GM10847 (cell line): Measurements from ENCODE around the gene ZNF561.

Source experiments
- POLR2A ChIP-seq: IDR thresholded peaks from 2 replicates; pipeline ENCODE4 v1.6.1; 2011; ENCODE audit not compliant: insufficient read length; ENCODE audit errors: extremely low read depth

The ZNF561 gene

DNA sequence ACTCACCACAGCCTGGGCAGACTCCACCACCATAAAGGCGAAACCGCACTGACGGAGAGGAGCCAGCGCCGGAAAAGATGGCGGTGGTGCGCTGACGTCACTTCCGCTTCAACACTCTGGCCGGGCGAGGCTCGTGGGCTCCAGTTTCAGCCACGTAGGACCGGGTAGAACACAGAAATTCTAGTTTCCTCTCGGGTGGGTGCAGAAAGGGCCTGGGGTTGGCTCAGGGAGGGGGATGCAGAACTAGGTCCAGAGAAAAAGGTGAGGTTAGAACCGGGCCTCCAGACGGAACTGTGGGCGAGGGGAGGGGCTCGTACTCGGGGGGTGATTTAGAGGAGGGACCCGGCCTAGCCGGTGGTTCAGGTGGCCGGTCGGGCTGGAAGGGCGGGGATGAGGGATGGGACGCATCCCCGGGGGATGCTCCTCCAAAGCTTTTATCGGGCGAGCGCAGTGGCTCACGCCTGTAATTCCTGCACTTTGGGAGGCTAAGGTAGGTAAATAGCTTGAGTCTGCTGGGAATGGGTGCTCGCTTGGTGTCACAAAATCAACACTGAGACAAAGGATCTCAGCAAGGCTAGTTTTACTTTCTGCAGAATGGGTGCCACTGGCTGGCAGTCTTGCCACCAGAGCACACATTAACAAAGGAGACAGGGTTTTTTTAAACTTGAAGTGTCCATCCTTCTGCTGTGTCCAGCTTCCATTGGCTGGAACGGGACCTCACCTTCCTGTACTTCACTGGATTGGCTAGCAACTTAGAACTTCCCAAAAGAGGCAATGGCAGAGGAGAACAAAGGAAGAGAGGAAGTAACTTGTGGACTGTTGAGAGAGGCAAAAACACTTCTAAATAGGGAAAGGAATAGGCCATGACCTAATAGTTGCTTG, at the start of gene ZNF561:
TSS of gene ZNF561 (minus strand) at position 77 of the 882 bp plus-strand sequence. CDS start 1,776 bp downstream, outside the sequence.
- peak; percentile 70 for TF ChIP-seq POLR2A

DNA sequence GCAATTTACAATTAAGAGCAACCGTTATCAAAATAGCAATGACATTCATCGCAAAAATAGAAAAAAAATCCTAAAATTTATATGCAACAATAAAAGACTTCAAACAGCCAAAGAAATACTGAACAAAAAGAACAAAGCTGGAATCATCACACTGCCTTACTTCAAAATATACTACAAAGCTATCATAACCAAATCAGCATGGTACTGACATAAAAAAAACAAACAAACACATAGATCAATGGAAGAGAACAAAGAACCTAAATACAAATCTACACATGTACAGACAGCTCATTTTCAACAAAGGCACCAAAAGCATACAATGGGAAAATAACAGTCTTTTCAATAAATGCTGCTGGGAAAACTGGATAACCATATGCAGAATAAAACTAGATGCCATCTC, 47.5 kb upstream of the ZNF561 start:
- no peak for TF ChIP-seq POLR2A

GRCh38 chr19:9667898-9668297, 46.9 kb upstream of the ZNF561 start:
- TF ChIP-seq POLR2A: no peak

GRCh38 chr19:9658769-9659168, 37.7 kb upstream of the ZNF561 start:
- TF ChIP-seq POLR2A: no peak

GRCh38 chr19:9650345-9650744, 29.3 kb upstream of the ZNF561 start:
- no peak for TF ChIP-seq POLR2A

DNA sequence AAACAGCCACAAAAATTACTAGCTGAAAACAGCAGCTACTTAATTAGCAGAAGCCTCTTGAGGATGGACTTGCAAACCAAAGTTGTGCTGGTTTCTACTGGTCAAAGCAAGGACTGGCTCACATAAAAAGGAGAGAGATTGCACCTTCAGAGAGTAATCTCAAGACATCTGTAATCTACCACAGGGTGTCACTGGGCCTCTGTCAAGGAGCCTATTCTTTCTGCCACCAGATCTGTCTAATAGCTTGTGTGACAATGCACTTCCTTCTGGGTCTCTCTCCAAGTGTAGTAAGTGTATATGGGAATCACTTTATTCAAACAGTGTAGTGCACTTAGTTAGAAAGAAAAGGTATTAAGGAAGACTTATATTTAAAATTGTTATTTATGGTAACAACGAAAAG, 24.4 kb upstream of the ZNF561 start:
- no peak for TF ChIP-seq POLR2A

DNA sequence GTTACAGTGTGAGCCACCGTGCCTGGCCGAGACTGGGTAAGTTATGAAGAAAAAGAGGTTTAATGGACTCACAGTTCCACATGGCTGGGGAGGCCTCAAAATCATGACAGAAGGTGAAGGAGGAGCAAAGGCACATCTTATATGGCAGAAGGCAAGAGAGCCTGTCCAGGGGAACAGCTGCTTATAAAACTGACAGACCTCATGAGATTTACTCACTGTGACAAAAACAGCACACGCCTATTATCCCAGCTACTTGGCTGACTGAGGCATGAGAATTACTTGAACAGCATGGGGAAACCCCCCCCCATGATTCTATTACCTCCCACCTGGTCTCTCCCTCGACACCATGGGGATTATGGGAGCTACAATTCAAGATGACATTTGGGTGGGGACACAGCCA, 23.4 kb upstream of the ZNF561 start:
- no peak for TF ChIP-seq POLR2A

- no peak for TF ChIP-seq POLR2A
Observed at GRCh38 chr19:9641810-9642209, 20.8 kb upstream of the ZNF561 start.

GRCh38 chr19:9640956-9641355, 19.9 kb upstream of the ZNF561 start:
- no peak for TF ChIP-seq POLR2A

DNA sequence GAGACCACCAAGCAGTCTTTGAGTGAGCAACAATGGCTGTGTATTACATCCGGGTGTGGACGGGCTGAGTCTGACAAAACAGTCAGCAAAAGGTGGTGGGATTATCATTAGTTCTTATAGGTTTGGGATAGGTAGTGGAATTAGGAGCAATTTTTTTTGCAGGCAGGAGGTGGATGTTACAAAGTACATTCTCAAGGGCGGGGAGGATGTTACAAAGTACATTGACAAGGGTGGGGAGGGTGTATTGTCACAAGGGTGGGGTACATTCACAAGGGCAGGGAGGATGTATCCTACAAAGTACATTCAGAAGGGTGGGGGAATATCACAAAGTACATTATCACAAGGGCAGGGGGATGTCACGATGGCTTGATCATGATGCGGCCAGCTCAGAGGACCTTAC, 15.0 kb upstream of the ZNF561 start:
- TF ChIP-seq POLR2A: no peak

- TF ChIP-seq POLR2A: no peak
Observed at GRCh38 chr19:9627856-9628255, 6.8 kb upstream of the ZNF561 start.

DNA sequence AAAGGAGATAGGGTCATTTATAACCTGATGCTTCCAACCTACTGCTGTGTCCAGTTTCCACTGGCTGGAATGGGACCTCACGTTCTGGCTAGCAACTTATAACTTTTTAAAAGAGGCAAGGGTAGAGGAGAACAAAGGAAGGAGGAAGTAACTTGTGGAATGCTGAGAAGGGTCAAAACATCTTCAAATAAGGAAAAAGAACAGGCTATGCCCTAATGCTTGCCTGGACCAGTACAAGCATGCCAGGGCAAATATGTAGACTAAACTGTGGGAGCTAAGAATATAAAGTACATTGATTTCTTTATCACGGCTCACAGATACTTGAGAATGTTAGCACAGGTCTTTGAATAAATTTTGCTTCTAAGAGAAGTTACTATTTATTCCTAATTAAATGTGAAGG, 1.5 kb upstream of the ZNF561 start:
- TF ChIP-seq POLR2A: no peak

DNA sequence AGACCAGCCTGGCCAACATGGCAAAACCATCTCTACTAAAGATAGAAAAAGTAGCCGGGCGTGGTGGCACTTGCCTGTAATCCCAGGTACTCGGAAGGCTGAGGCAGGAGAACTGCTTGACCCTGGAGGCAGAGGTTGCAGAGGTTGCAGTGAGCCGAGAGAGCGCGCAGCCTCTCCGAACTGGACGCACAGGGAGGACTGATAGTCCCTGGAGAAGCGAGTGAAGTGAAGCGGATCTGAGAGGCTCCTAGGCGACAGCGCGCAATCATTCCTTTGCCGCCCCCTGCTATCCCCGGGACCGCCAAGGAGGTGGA, 233 bp downstream of the ZNF561 start:
- TF ChIP-seq POLR2A: no peak

DNA sequence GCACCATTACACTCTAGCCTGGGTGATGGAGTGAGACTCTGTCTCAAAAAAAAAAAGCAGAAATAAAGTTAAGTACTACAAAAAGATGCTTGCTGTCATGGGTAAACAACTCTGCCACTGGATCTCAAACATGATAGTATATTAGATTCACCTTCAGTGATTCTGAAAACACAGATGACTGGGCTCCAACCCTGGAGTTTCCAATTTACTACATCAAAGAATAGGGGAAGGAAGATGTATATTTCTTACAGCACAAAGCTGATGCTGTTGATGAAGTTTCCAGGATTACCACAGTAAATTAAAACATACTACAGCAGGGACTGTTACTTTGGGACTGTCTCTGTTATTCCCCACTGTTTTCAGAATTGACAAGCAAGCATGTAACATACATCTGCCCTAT, 5.2 kb downstream of the ZNF561 start:
- no peak for TF ChIP-seq POLR2A

GRCh38 chr19:9610484-9611113, 10.4 kb downstream of the ZNF561 start:
- TF ChIP-seq POLR2A: no peak

GRCh38 chr19:9608912-9609311, 12.1 kb downstream of the ZNF561 start:
- TF ChIP-seq POLR2A: no peak

DNA sequence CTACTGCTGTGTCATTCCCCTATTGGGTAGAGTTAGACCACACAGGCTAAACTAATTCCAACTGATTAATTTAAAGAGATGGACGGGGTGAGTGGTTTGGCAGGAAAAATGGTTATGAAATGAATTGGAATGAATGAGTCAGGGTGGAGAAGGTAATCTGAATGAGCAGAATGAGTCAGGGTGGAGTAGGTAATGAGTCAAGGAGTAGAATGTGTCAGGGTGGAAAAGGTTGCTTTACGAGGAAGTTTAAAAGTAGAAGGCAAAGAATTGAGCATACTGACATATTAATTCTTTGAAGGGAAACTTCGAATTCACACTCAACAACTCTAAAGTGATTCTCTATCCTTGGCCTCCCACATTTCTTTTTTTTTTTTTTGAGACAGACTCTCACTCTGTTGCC, 24.0 kb downstream of the ZNF561 start:
- TF ChIP-seq POLR2A: no peak
